GM12872 (cell line): ENCODE data around the gene SETD1A.

Experiments
- CTCF ChIP-seq: IDR thresholded peaks from 3 replicates; pipeline ENCODE4 v1.5.1; 2011; ENCODE audit warnings: low read depth, mild to moderate bottlenecking, low read length, moderate library complexity; ENCODE audit not compliant: insufficient read depth

The SETD1A gene

GRCh38 chr16:31008551-31008950 lies 51.0 kb downstream of the SETD1A start:
- TF ChIP-seq CTCF, result no peak

GRCh38 chr16:31009120-31009519 lies 51.6 kb downstream of the SETD1A start:
- no peak for TF ChIP-seq CTCF

- no peak for TF ChIP-seq CTCF
These were observed 52.5 kb downstream of the SETD1A start for GRCh38 chr16:31009894-31010584.

- TF ChIP-seq CTCF, result no peak
These were observed 53.2 kb downstream of the SETD1A start, which contains the start of gene STX1B for GRCh38 chr16:31010585-31011325. Gene STX1B (minus strand): TSS chr16:31010638. CDS start chr16:31010396, 242 bp downstream.

- no peak for TF ChIP-seq CTCF
These were observed 58.5 kb downstream of the SETD1A start for GRCh38 chr16:31016018-31016417.

- no peak for TF ChIP-seq CTCF
These were observed 63.0 kb downstream of the SETD1A start for GRCh38 chr16:31020536-31020935.

GRCh38 chr16:31022544-31023251 lies 65.1 kb downstream of the SETD1A start:
- TF ChIP-seq CTCF, result no peak
